Kidney (tissue), 22 donors: Measurements from ENCODE around the gene PLGRKT. TPM values are rescaled to one million over a fixed set of nuclear protein-coding genes. Genes with fewer than 3 reads are reported as not detected.
A peak's percentile ranks its signal among the peaks of the same experiment; 100 is the strongest.

ENCODE experiments used
- DNase-seq, 5 donors: peaks; one replicate each; pipeline ENCODE4 v3.0.0-alpha.2; 2013 to 2020
- FAIRE-seq: peaks from 2 replicates; lab custom pipeline; 2012; peaks lifted over from hg19 to GRCh38; lab: Jason Lieb, UNC
- H3K27ac ChIP-seq, 2 donors: one replicate each; pipeline ENCODE4 v1.7.0; 2013; ENCODE audit warnings: low read depth in 2 of 2, low read length in 2 of 2, inconsistent platforms in 1 of 2
- H3K27me3 ChIP-seq: one replicate; pipeline ENCODE4 v1.7.1; 2013; ENCODE audit warnings: low read length, inconsistent platforms; ENCODE audit not compliant: control insufficient read depth, insufficient read depth
- H3K36me3 ChIP-seq, 3 donors: one replicate each; pipeline versions ENCODE4 v1.7.0 to v1.7.1; 2013; ENCODE audit warnings: low read length in 3 of 3, control low read depth in 1 of 3, inconsistent platforms in 1 of 3; ENCODE audit not compliant: insufficient read depth in 3 of 3, control insufficient read depth in 2 of 3
- H3K4me1 ChIP-seq, 3 donors: one replicate each; pipeline versions ENCODE4 v1.7.0 to v1.7.1; 2013; ENCODE audit warnings: low read length in 3 of 3, inconsistent platforms in 1 of 3, low read depth in 1 of 3; ENCODE audit not compliant: control insufficient read depth in 2 of 3, insufficient read depth in 2 of 3
- H3K4me3 ChIP-seq, 3 donors: one replicate each; pipeline versions ENCODE4 v1.7.0 to v1.8.1; 2013; ENCODE audit warnings: low read length in 3 of 3, control low read depth in 1 of 3, inconsistent platforms in 1 of 3
- H3K9ac ChIP-seq, 3 donors: one replicate each; pipeline versions ENCODE4 v1.7.0 to v1.7.1; 2013; ENCODE audit warnings: low read length in 3 of 3, control low read depth in 1 of 3, inconsistent platforms in 1 of 3
- H3K9me3 ChIP-seq, 3 donors: one replicate each; pipeline versions ENCODE4 v1.7.0 to v1.7.1; 2013; ENCODE audit warnings: low read length in 3 of 3, control low read depth in 1 of 3, inconsistent platforms in 1 of 3; ENCODE audit not compliant: control insufficient read depth in 2 of 3, insufficient read depth in 1 of 3
- CTCF ChIP-seq: IDR thresholded peaks from 3 replicates; pipeline ENCODE4 v1.5.1; 2012; ENCODE audit warnings: mild to moderate bottlenecking, moderate library complexity, borderline replicate concordance; ENCODE audit not compliant: insufficient read depth; ENCODE audit errors: extremely low read depth
- intact Hi-C: fragments of 100-400 bp; cut with DNase I; formaldehyde crosslinking; loops from one replicate; pipeline ENCODE4 v1.11.1; 2022
- long read RNA-seq, 10 donors: library from polyadenylated mRNA in 1 of 10; unstranded in 1 of 10; transcript quantifications; one replicate each; pipeline ENCODE4 v2.0.0 and lab custom pipeline, GENCODE V29; 2021 to 2026
- polyA plus RNA-seq: library from polyadenylated mRNA; stranded (reverse); fragments of 350-450 nt; fragmentation: Illumina TruSeq; extraction: RNeasy Lipid Tissue Mini Kit (QIAGEN cat#74804); gene quantifications from one replicate; pipeline ENCODE4 v1.2.3, GENCODE V29; 2014; ENCODE audit warnings: low read depth, low replicate concordance; ENCODE audit not compliant: insufficient read depth
- total RNA-seq: library from RNA; stranded (reverse); fragmentation: NEBNext Ultra II Directional; extraction: Animal tissue kit (Norgen Biotek cat#: 25700); gene quantifications from one replicate; pipeline ENCODE4 v1.2.1, GENCODE V29; 2021
- donor health status: control.
- donor health status: control.
- donor health status: control.
- donor health status: control.
- donor health status: control.
- donor health status: DM: yes; HTN: yes; CAD: no.
- donor health status: Normal renal cell carcinoma (clear cell type).

PLGRKT gene, protein sequence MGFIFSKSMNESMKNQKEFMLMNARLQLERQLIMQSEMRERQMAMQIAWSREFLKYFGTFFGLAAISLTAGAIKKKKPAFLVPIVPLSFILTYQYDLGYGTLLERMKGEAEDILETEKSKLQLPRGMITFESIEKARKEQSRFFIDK
- 35.2 TPM for total RNA-seq
- 50.9 TPM for polyA plus RNA-seq
- long read RNA-seq, donor 1, transcript PLGRKT-201 (6 exons, 932 nt) = major isoform, 9 of 9 reads
- long read RNA-seq, donor 1, partial matches to known transcripts = 0 of 9 reads
- long read RNA-seq, donor 1, other reads (novel, unspliced or antisense) = 0 of 9 reads
- long read RNA-seq, donor 2, transcript PLGRKT-201 (6 exons, 932 nt) = major isoform, 18 of 18 reads
- long read RNA-seq, donor 2, partial matches to known transcripts = 0 of 18 reads
- long read RNA-seq, donor 2, other reads (novel, unspliced or antisense) = 0 of 18 reads
- long read RNA-seq, donor 3, transcript PLGRKT-201 (6 exons, 932 nt) = major isoform, 21 of 28 reads
- long read RNA-seq, donor 3, partial matches to known transcripts = 7 of 28 reads
- long read RNA-seq, donor 3, other reads (novel, unspliced or antisense) = 0 of 28 reads
- long read RNA-seq, donor 4, transcript PLGRKT-201 (6 exons, 932 nt) = major isoform, 11 of 11 reads
- long read RNA-seq, donor 4, partial matches to known transcripts = 0 of 11 reads
- long read RNA-seq, donor 4, other reads (novel, unspliced or antisense) = 0 of 11 reads
- long read RNA-seq, donor 5, partial matches to known transcripts = 0 of 1 reads
- long read RNA-seq, donor 5, other reads (novel, unspliced or antisense) = 0 of 1 reads
- long read RNA-seq, donor 6, transcript PLGRKT-201 (6 exons, 932 nt) = major isoform, 51 of 61 reads
- long read RNA-seq, donor 6, partial matches to known transcripts = 10 of 61 reads
- long read RNA-seq, donor 6, other reads (novel, unspliced or antisense) = 0 of 61 reads
- long read RNA-seq, donor 7, transcript PLGRKT-201 (6 exons, 932 nt) = major isoform, 16 of 21 reads
- long read RNA-seq, donor 7, partial matches to known transcripts = 0 of 21 reads
- long read RNA-seq, donor 7, other reads (novel, unspliced or antisense) = 5 of 21 reads
- long read RNA-seq, donor 8, transcript PLGRKT-201 (6 exons, 932 nt) = major isoform, 15 of 15 reads
- long read RNA-seq, donor 8, partial matches to known transcripts = 0 of 15 reads
- long read RNA-seq, donor 8, other reads (novel, unspliced or antisense) = 0 of 15 reads
- long read RNA-seq, donor 9, transcript PLGRKT-201 (6 exons, 932 nt) = major isoform, 7 of 7 reads
- long read RNA-seq, donor 9, partial matches to known transcripts = 0 of 7 reads
- long read RNA-seq, donor 9, other reads (novel, unspliced or antisense) = 0 of 7 reads
- long read RNA-seq, donor 10, transcript PLGRKT-201 (6 exons, 932 nt) = major isoform, 15 of 15 reads
- long read RNA-seq, donor 10, partial matches to known transcripts = 0 of 15 reads
- long read RNA-seq, donor 10, other reads (novel, unspliced or antisense) = 0 of 15 reads

- intact Hi-C loops = no loop called here
Measured at GRCh38 chr9:5437254-5438216, at the start of gene PLGRKT. Gene PLGRKT (minus strand): TSS chr9:5437925. CDS start chr9:5431977, 5,948 bp downstream.

DNA sequence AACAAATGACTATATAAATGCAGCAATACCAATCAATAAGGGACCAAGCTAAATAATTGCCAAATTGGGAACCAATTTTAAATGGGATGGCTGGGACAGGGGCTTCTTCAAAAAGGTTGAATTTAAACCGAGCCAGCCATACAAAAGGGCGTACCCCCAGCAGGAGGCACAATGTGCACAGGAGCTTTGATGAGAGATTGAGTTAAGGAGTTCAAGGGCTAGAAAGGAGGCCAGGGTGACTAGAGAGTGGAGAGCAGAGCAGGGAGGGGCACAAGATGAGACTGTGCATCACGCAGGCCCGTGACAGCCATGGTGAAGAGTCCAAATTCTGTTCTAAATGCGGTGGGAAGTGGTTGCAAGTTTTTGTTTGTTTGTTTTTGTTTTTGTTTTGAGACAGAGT, 49.3 kb upstream of the PLGRKT start:
- FAIRE-seq (no peak), DNase-seq (no peak)
- intact Hi-C loops = no loop called here
- Histone ChIP-seq H3K27me3 (no peaks in the 10 kb centered on the region), H3K4me3 (no peak overlapping the region), H3K9me3 (no peaks in the 10 kb centered on the region), H3K4me1 (no peaks in the 10 kb centered on the region), H3K27ac (no peak overlapping the region), H3K9ac (no peak overlapping the region), H3K36me3 (no peaks in the 10 kb centered on the region)
- no peak for TF ChIP-seq CTCF

More at GRCh38 chr9:5437254-5438216, at the start of gene PLGRKT:
- Histone ChIP-seq H3K9me3 (no peaks in the 10 kb centered on the region), H3K9ac (peak within 1 kb of the TSS; percentile 63 to 87 (median 68)), H3K27ac (peak within 1 kb of the TSS; percentile 83 to 89), H3K27me3 (no peaks in the 10 kb centered on the region), H3K4me3 (peak within 1 kb of the TSS; percentile 80 to 93 (median 89)), H3K4me1 (peaks cover 0 to 9% (median 6%) of the 10 kb centered on the region in 3 donors), H3K36me3 (peaks cover 0 to 7% (median 0%) of the 10 kb centered on the region in 3 donors)
- no peak for TF ChIP-seq CTCF
- peak; percentile 94 for FAIRE-seq
- DNase-seq = peak; percentile 93 to 98 (median 97)
